Measurements from ENCODE around the gene ST7.
"Not testable (repeated sequence)": the region's sequence is repeated elsewhere in the genome, so short reads cannot be mapped to it uniquely, and the experiment has no call there.

ST7 gene

GRCh38 chr7:117243390-117243789 is 290.1 kb downstream of the ST7 start:
- no peak for DNase-seq

- DNase-seq = not testable (repeated sequence)
Measured at GRCh38 chr7:117245703-117246102, 292.4 kb downstream of the ST7 start.

- no peak for DNase-seq
Measured at GRCh38 chr7:117247809-117248208, 294.5 kb downstream of the ST7 start.

GRCh38 chr7:117248829-117249228 is 295.5 kb downstream of the ST7 start:
- DNase-seq = no peak

- DNase-seq = no peak
Measured at GRCh38 chr7:117249696-117250095, 296.4 kb downstream of the ST7 start.

GRCh38 chr7:117250245-117250644 is 296.9 kb downstream of the ST7 start:
- DNase-seq = no peak

GRCh38 chr7:117250801-117251200 is 297.5 kb downstream of the ST7 start:
- no peak for DNase-seq

- no peak for DNase-seq
Measured at GRCh38 chr7:117251687-117252086, 298.4 kb downstream of the ST7 start.

GRCh38 chr7:117259615-117260014 is 306.3 kb downstream of the ST7 start:
- no peak for DNase-seq

GRCh38 chr7:117262546-117262945 is 309.2 kb downstream of the ST7 start:
- DNase-seq = no peak

GRCh38 chr7:117264716-117265115 is 311.4 kb downstream of the ST7 start:
- no peak for DNase-seq

- no peak for DNase-seq
Measured at GRCh38 chr7:117269417-117269816, 316.1 kb downstream of the ST7 start.

GRCh38 chr7:117269886-117270285 is 316.6 kb downstream of the ST7 start:
- no peak for DNase-seq

- no peak for DNase-seq
Measured at GRCh38 chr7:117270371-117270770, 317.1 kb downstream of the ST7 start.

- no peak for DNase-seq
Measured at GRCh38 chr7:117271566-117271965, 318.3 kb downstream of the ST7 start.

- no peak for DNase-seq
Measured at GRCh38 chr7:117272017-117272759, 318.9 kb downstream of the ST7 start.

GRCh38 chr7:117273325-117273724 is 320.0 kb downstream of the ST7 start:
- no peak for DNase-seq

- DNase-seq = no peak
Measured at GRCh38 chr7:117273814-117274225, 320.5 kb downstream of the ST7 start.

GRCh38 chr7:117274951-117275350 is 321.6 kb downstream of the ST7 start:
- DNase-seq = no peak

GRCh38 chr7:117277576-117277975 is 324.3 kb downstream of the ST7 start:
- no peak for DNase-seq

GRCh38 chr7:117278040-117278439 is 324.7 kb downstream of the ST7 start:
- DNase-seq = no peak

GRCh38 chr7:117279203-117279602 is 325.9 kb downstream of the ST7 start:
- no peak for DNase-seq

Measured in activated gamma-delta T cell (primary cell).